Activated T-cell treated with anti-CD3 and anti-CD28 coated beads, Interleukin-2, amount 50 U/mL, for 48 hours (primary cell): Measurements from ENCODE around the gene UBAP1L.
"Not testable (repeated sequence)": the region's sequence is repeated elsewhere in the genome, so short reads cannot be mapped to it uniquely, and the experiment has no call there.

ENCODE experiments used
- DNase-seq, 2 experiments: peaks; one replicate each; pipeline ENCODE4 v3.0.0-alpha.2; 2020

UBAP1L gene

DNA sequence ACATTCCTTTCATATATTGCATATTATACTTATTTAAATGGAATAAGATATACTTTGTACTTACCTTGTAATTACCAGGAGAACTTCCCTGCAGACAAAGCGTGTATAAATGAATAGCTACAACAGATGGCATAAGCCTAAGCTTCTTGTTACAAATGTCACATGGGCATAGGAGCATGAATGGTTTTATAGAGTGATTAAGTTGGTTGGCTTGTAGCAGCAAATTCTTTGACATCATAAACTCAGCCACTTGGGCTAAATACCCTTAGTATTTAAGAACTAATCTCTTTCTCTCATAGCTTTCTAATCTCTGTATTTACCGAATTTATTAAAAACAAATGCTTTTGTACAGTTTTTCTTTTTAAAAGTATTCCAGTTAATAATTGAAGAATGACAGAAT, at the start of gene UBAP1L:
Gene UBAP1L (minus strand): TSS at position 115 of the 400 bp plus-strand sequence. CDS start 8,985 bp downstream, outside the sequence.
- no peak for DNase-seq

- no peak for DNase-seq
Measured at GRCh38 chr15:65164139-65164538, 49.1 kb upstream of the UBAP1L start.

GRCh38 chr15:65163041-65163440, 48.0 kb upstream of the UBAP1L start:
- no peak for DNase-seq

DNA sequence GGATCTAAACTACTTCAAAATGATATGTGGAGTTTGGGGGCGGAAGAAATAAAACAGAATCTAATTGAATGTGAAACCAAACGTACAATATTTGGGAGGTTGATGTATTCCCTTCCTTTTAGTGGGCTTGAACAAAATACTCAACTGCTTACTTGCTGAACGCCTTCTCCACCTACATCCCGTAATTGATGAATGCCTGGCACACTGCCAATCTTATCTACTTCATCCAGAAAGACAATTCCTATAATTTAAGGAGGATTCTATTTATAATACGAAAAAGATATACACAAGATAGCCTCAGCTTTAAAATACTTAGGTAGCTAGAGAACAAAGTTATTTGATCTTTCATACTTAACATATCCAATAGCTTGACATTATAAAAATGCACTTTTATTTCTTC, 41.7 kb upstream of the UBAP1L start:
- DNase-seq, result no peak

DNA sequence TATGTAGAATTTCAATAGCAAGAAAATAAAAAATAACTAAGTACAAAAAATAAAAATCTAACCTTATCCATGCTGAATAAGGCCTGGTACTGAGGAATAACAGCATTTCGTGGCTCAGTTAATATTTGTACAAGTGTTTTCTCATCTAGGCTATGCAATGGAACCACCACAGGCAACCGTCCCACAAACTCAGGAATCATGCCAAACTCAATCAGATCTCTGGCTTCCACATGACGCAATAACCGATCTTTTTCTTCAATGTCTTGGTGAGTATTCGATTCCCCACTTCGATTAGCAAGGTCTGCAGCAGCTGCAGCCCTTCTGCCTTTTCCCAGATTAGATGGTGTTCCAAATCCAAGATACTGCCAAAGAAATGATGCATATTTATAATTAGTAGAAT, 39.7 kb upstream of the UBAP1L start:
- DNase-seq, result no peak

GRCh38 chr15:65147902-65148301, 32.9 kb upstream of the UBAP1L start:
- no peak for DNase-seq

- no peak for DNase-seq
Measured at GRCh38 chr15:65146438-65146837, 31.4 kb upstream of the UBAP1L start.

DNA sequence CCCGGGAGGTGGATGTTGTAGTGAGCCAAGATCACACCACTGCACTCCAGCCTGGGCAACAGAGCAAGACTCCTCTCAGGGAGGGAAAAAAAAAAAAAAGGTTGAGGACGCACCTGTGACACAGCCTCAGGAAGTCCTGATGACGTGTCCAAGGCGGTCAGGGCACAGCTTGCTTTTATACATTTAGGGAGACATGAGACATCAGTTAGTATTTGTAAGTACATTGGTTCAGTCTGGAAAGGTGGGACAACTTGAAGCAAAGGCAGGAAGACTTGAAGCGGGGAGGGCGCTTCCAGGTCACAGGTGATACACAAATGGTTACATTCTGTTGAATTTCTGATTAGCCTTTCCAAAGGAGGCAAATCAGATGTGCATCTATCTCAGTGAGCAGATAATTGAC, 23.6 kb upstream of the UBAP1L start:
- DNase-seq, result not testable (repeated sequence)

DNA sequence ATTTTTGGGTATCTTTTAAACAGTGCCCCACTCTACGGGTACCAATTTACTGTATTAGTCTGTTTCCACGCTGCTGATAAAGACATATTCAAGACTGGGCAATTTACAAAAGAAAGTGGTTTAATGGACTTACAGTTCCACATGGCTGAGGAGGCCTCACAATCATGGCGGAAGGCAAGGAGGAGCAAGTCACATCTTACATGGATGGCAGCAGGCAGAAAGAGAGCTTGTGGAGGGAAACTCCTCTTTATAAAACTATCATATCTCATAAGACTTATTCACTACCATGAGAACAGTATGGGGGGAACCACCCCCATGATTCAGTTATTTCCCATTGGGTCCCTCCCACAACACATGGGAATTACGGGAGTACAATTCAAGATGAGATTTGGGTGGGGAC, 22.9 kb upstream of the UBAP1L start:
- DNase-seq, result not testable (repeated sequence)

DNA sequence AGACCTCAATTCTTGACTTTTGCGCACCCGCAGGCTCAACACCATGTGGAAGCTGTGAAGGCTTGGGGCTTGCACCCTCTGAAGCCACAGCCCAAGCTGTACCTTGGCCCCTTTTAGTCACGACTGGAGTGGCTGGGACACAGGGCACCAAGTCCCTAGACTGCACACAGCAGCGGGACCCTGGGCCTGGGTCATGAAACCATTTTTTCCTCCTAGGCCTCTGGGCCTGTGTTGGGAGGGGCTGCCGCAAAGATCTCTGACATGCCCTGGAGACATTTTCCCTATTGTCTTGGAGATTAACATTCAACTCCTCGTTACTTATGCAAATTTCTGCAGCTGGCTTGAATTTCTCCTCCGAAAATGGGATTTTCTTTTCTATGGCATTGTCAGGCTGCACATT, 22.1 kb upstream of the UBAP1L start:
- not testable (repeated sequence) for DNase-seq

DNA sequence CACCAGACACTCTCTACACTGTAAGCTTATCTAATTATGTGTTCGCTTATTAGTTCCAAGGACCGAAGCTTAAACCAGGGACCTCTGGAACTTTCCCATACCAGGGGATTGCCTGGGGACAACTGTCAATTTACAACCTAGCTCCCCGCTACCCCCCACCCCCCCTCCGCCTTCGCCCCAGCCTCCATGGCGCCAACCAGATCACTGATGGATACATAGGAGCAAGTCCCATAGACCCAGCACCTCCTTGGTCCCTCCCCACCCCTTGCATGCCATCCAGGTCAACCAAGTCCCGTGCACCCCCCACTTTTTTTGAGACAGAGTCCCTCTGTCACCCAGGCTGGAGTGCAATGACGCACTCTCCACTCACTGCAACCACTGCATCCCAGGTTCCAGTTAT, 19.5 kb upstream of the UBAP1L start:
- DNase-seq, result no peak

DNA sequence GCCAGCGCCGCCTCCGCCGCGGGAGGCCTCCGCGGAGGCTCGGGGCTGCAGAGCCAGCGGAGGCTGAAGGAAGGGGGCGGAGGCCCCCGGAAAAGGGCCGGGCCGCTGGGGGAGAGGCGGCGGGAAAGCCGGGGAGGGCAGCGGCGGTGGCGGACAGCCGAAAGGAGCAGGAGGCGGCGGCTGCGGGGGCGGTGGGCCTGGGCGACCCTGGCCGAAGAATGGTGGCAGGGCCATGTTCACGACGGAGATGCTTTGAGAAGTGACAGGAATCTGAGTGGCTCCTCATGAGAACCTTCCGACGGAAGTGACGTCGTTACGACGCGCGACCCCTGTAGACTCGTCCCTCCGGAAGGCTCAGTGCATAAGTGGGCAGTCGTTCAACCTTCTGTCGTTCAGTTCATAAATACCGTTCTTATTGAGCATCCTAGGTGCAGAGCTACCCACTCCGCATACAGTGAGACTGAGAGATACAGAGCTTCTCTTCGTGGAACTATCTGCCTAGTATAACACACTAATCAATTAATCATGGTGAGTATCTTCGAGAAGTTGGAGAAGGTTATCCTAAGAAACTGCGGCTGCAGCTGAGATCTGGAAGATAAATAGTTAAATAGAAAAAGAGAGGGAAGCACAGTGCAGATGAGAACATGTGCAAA, 18.7 kb upstream of the UBAP1L start, which contains the start of gene PDCD7:
Gene PDCD7 (minus strand): TSS at position 261 of the 653 bp plus-strand sequence. CDS start 27 bp downstream, at position 234.
- DNase-seq, result peak; percentile 82 to 88

- DNase-seq, result peak; percentile 43 to 56
Measured at GRCh38 chr15:65132878-65133547, 18.0 kb upstream of the UBAP1L start.

- DNase-seq, result no peak
Measured at GRCh38 chr15:65130941-65131340, 15.9 kb upstream of the UBAP1L start.

DNA sequence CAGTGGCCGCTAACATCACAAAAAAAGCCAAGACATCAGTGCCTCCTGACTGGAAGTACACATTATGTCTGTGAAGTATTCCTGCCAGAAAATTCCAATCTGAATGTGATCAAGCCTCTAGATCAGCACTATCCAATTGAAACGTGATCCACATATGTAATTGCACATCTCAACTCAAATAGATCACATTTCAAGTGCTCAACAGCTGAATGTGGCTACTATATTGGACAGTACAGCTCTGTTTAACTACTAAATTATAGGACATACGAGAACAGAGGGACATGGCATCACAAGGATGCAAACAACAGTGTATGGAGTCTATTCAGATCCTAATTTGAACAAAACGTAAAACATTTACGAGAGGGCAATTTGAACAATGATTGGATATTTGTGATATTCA, 542 bp upstream of the UBAP1L start:
- no peak for DNase-seq

- no peak for DNase-seq
Measured at GRCh38 chr15:65110676-65111292, 4.2 kb downstream of the UBAP1L start.

DNA sequence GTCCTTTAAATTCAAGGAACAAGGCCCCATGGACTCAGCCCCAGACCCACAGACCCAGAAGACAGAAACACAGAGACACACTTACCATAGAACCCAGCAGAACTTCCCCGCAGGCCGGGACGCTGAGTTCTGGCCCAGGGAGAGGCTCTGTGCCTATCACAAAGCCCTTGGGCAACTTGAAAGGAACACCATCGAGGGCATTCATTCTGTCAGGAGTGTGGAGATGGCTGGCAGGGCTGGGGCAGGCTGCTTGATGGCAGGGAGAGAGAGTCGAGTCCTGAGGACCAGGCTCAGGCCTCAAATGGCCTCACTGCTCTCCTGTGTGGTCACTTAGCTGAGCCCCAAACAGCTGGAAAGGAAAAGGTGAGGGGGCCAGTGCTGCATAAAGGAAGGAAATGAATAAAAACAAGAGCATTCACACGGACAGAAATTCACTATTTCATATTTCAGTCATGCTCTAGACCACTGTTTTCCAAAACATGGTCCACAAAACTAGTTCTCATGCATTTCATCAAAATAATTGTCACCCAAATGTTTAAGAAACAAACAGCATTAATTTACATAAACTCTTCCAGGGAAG, 8.9 kb downstream of the UBAP1L start:
- no peak for DNase-seq

GRCh38 chr15:65105038-65105437, 10.0 kb downstream of the UBAP1L start:
- DNase-seq, result no peak

- no peak for DNase-seq
Measured at GRCh38 chr15:65102912-65103311, 12.1 kb downstream of the UBAP1L start.

- DNase-seq, result no peak
Measured at GRCh38 chr15:65101891-65102708, 12.9 kb downstream of the UBAP1L start.

GRCh38 chr15:65101411-65101890, 13.5 kb downstream of the UBAP1L start:
- peak; percentile 74 to 76 for DNase-seq

DNA sequence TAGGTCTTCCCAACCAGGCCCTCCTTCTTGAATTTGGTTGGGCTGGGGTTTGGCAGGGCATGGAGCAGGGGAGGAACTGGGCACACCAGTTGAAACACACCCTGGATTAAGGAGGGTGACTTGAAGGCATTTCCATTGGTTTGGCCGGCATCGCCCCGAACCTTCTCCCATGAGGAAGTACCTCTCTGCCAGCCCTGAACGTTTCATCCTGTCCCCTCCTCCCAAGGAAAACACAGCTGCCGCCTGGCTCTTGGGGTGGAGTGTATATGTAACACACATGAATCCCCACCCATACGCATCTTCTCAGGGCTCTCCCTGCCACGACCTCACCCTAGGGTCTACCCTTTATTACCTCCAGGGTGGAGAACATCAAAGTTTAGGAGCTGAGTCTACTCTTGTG, 14.6 kb downstream of the UBAP1L start:
- no peak for DNase-seq

- DNase-seq, result not testable (repeated sequence)
Measured at GRCh38 chr15:65099801-65100200, 15.2 kb downstream of the UBAP1L start.
